Activated naive CD8-positive, alpha-beta T cell treated with anti-CD3 and anti-CD28 coated beads, Interleukin-2, amount 50 U/mL, for 16 hours (primary cell): ENCODE measurements around the gene OR56A5.

Experiments used
- DNase-seq: peaks from one replicate; pipeline ENCODE4 v3.0.0-alpha.2; 2020; ENCODE audit warnings: low read depth, low spot score

The OR56A5 gene

GRCh38 chr11:5932671-5933070, 35.6 kb downstream of the OR56A5 start:
- no peak for DNase-seq

GRCh38 chr11:5931061-5931460, 37.2 kb downstream of the OR56A5 start:
- DNase-seq: no peak

GRCh38 chr11:5930614-5931013, 37.7 kb downstream of the OR56A5 start:
- no peak for DNase-seq

- DNase-seq: no peak
Measured at GRCh38 chr11:5929571-5930368, 38.5 kb downstream of the OR56A5 start.

GRCh38 chr11:5928811-5929210, 39.5 kb downstream of the OR56A5 start:
- no peak for DNase-seq

GRCh38 chr11:5928271-5928670, 40.0 kb downstream of the OR56A5 start:
- DNase-seq: no peak

- no peak for DNase-seq
Measured at GRCh38 chr11:5923794-5924193, 44.5 kb downstream of the OR56A5 start.

GRCh38 chr11:5923427-5923776, 44.9 kb downstream of the OR56A5 start:
- DNase-seq: no peak

GRCh38 chr11:5922749-5923426, 45.4 kb downstream of the OR56A5 start:
- DNase-seq: no peak
